AG09309 (cell line): ENCODE data around the gene ATG13.

ENCODE experiments used
- DNase-seq: peaks from one replicate; pipeline ENCODE4 v3.0.0-alpha.2; 2010; ENCODE audit warnings: low read depth
- H3K4me3 ChIP-seq: 2 replicates; pipeline ENCODE4 v1.5.1; 2011; ENCODE audit warnings: mild to moderate bottlenecking, low read depth, low read length, moderate library complexity; ENCODE audit not compliant: control insufficient read depth
- TF ChIP-seq, protein P1 (sequence below): IDR thresholded peaks from 2 replicates; pipeline ENCODE4 v1.5.1; 2011; ENCODE audit warnings: mild to moderate bottlenecking, low read depth, low read length, inconsistent platforms; ENCODE audit not compliant: insufficient read depth, control insufficient read depth; ENCODE audit errors: missing control alignments

Gene ATG13

DNA sequence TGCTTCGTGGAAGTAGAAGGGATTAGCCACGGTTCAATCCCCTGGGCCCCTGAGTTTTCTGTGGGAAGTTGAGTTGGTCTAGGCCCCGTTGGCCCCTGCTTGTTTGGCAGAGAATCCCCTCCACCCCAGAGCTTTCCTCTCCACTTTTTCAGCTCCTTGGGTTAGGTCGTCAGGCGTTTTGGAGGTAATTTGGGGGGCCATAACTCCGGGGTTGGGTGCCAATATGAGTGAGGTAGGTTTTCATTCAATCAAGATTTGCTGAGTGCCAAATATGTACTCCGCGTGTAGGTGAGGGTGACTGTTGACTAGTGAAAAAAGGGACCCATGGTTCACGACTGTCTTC is 590 bp downstream of the ATG13 start:
- TF ChIP-seq, protein P1, sequence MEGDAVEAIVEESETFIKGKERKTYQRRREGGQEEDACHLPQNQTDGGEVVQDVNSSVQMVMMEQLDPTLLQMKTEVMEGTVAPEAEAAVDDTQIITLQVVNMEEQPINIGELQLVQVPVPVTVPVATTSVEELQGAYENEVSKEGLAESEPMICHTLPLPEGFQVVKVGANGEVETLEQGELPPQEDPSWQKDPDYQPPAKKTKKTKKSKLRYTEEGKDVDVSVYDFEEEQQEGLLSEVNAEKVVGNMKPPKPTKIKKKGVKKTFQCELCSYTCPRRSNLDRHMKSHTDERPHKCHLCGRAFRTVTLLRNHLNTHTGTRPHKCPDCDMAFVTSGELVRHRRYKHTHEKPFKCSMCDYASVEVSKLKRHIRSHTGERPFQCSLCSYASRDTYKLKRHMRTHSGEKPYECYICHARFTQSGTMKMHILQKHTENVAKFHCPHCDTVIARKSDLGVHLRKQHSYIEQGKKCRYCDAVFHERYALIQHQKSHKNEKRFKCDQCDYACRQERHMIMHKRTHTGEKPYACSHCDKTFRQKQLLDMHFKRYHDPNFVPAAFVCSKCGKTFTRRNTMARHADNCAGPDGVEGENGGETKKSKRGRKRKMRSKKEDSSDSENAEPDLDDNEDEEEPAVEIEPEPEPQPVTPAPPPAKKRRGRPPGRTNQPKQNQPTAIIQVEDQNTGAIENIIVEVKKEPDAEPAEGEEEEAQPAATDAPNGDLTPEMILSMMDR, result no peak
- peak overlapping the region; percentile 72 for H3K4me3 ChIP-seq
- DNase-seq, result no peak

DNA sequence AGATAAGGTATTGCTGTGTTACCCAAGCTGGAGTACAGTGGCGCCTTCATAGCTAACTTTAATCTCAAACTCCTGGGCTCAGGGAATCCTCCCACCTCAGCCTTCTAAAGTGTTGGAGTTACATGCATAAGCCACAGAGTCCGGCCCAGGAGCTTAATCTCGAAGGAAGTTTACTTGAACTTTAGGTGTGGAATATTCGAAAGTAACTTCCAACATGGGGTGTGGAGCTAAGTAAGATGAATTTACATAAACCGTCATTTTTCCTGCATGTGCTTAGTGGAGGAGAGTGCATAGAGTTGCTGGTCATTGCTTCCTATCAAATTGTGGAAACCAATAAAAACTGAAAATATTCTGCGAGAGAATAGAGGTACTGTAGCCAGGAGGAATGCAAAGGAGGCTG is 1.5 kb downstream of the ATG13 start:
- DNase-seq, result no peak
- TF ChIP-seq, protein P1, result no peak
- H3K4me3 ChIP-seq, result no peak overlapping the region; the same call in 1 of the 2 replicates

DNA sequence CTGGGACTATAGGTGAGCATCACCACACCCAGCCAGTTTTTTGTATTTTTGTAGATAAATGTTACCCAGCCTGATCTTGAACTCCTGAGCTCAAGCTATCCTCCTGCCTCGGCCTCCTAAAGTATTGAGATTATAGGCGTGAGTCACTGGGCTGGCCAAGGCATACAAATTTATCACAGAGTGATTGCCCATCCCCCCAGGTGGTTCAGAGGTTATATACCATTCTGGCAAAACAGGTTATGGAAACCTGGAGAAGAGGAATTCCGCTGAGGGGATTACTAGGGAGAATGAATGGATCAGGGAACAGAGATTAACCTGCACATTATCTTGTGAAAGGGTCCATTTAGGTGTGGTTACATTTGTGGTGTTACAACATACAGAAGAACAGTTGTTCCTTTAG is 8.1 kb downstream of the ATG13 start:
- TF ChIP-seq, protein P1, result no peak
- no peak overlapping the region for H3K4me3 ChIP-seq
- DNase-seq, result no peak

DNA sequence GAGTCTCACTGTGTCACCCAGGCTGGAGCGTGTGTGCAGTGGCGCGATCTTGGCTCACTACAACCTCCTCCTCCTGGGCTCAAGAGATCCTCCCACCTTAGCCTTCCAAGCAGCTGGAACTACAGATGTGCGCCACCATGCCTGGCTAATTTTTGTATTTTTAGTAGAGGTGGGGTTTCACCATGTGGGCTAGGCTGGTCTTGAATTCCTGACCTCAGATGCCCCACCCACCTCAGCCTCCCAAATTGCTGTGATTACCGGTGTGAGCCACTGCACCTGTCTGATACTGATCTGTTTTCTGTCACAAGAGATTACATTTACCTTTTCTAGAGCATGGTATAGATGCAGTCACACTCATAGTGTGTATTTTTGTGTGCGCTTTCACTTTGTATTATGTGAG is 11.6 kb downstream of the ATG13 start:
- no peak overlapping the region for H3K4me3 ChIP-seq
- DNase-seq, result no peak
- TF ChIP-seq, protein P1, result no peak

DNA sequence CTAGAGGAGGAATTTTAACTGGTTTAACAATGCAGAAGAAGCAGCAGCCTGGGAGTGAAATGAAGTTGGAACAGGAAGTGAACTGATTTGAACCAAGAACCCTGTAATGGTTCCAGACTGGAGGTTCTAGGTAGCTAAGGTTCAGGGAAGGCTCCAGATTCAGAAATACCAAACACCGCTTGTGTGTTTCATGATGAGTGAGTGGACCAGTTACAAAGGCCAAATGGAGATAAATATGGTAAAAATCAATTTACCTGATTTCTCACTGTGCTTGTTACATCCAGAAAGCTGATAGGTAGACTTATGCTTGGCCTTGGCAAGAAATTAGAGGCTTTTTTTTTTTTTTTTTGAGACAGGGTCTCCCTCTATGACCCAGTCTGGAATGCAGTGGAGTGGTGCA is 12.9 kb downstream of the ATG13 start:
- H3K4me3 ChIP-seq, result no peak overlapping the region
- TF ChIP-seq, protein P1, result no peak
- DNase-seq, result no peak

DNA sequence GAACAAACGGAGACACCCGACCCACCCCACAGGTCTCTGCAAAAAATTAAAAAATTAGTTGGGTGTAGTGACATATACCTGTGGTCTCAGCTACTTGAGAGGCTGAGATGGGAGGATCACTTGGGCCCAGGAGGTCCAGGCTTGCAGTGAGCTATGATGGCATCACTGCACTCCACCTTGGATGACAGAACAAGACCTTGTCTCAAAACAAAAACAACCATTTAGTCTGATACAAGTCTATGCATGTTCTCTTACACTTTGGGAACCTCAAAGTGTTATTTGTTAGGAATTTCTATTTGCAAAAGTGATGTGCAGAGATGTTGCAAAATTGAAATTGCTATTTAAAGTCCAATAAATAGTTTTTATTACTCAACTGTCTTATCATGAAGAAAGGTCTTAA is 14.3 kb downstream of the ATG13 start:
- no peak overlapping the region for H3K4me3 ChIP-seq
- TF ChIP-seq, protein P1, result no peak
- DNase-seq, result no peak

DNA sequence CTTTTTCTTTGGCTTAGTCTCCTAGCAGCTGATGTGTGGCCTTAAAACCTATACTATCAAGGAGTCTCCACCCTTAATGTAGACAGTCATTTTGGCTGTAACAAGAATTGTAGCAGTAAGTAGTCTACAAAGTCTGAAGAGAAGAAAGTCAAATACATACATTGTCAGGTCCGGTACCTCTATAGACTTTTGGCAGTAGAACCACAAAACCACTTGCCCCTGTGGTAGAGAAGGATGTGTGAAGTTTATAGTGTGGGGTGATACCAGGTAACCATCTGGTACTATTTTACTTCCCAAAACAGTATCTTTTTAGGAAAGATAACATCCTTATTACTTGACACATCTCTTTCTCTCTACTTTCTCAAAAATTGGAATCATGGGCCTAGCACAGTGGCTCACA is 15.1 kb downstream of the ATG13 start:
- TF ChIP-seq, protein P1, result no peak
- H3K4me3 ChIP-seq, result no peak overlapping the region
- DNase-seq, result no peak
